ENCODE measurements around the gene KLRC1. TPM values are rescaled to one million over a fixed set of nuclear protein-coding genes. Genes with fewer than 3 reads are reported as not detected.

The KLRC1 gene
- total RNA-seq, 1 donor from 2014 or later: not detected

DNA sequence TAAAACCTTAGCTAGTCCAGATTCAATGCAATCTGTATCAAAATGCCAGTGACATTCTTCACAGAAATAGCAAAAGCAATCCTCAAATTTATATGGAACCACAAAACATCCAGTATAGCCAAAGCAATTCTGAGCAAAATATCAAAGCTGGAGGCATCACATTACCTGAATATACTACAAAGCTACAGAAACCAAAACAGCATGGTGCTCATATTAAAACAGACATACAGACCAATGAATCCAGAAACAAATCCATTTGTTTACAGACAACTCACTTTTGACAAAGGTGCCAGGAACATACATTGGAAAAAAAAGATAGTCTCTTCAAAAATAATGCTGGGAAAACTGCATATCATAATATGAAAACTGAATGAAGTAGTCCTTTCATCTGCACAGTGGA, 48.4 kb downstream of the KLRC1 start:
- H3F3A ChIP-seq (ENCODE audit: low read depth): no peaks in the 10 kb centered on the region
- H3K4me2 ChIP-seq: no peak overlapping the region
- no peaks in the 10 kb centered on the region for H3K27me3 ChIP-seq
- Mint-ChIP-seq H3K4me1 (no peaks in the 10 kb centered on the region), H3K27ac (no peak overlapping the region), H3K9me3 (no peaks in the 10 kb centered on the region), H3K27me3 (ENCODE audit: insufficient read depth, low read depth) (no peaks in the 10 kb centered on the region), H3K36me3 (no peaks in the 10 kb centered on the region), H3K4me3 (no peak overlapping the region)
- TF ChIP-seq, protein P1, sequence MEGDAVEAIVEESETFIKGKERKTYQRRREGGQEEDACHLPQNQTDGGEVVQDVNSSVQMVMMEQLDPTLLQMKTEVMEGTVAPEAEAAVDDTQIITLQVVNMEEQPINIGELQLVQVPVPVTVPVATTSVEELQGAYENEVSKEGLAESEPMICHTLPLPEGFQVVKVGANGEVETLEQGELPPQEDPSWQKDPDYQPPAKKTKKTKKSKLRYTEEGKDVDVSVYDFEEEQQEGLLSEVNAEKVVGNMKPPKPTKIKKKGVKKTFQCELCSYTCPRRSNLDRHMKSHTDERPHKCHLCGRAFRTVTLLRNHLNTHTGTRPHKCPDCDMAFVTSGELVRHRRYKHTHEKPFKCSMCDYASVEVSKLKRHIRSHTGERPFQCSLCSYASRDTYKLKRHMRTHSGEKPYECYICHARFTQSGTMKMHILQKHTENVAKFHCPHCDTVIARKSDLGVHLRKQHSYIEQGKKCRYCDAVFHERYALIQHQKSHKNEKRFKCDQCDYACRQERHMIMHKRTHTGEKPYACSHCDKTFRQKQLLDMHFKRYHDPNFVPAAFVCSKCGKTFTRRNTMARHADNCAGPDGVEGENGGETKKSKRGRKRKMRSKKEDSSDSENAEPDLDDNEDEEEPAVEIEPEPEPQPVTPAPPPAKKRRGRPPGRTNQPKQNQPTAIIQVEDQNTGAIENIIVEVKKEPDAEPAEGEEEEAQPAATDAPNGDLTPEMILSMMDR (IDR thresholded peaks at IDR 0.05): no peak
- TF ChIP-seq EZH2phosphoT487 (IDR thresholded peaks at IDR 0.05): no peak
- TF ChIP-seq EZH2 (IDR thresholded peaks at IDR 0.05): no peak
- no peak overlapping the region for H3K27ac ChIP-seq
- H3K4me1 ChIP-seq: no peaks in the 10 kb centered on the region
- no peaks in the 10 kb centered on the region for H3K9me3 ChIP-seq (ENCODE audit: low read depth)
- H3K4me3 ChIP-seq: no peak overlapping the region
- no peaks in the 10 kb centered on the region for H4K20me1 ChIP-seq (ENCODE audit: low read depth)
- no peaks in the 10 kb centered on the region for H3K79me2 ChIP-seq (ENCODE audit: low read depth)
- no peak for DNase-seq (ENCODE audit: low spot score)
- H3K36me3 ChIP-seq: no peaks in the 10 kb centered on the region
- no peak overlapping the region for H2AFZ ChIP-seq (replicated peaks)
- H3K9ac ChIP-seq: no peak overlapping the region

DNA sequence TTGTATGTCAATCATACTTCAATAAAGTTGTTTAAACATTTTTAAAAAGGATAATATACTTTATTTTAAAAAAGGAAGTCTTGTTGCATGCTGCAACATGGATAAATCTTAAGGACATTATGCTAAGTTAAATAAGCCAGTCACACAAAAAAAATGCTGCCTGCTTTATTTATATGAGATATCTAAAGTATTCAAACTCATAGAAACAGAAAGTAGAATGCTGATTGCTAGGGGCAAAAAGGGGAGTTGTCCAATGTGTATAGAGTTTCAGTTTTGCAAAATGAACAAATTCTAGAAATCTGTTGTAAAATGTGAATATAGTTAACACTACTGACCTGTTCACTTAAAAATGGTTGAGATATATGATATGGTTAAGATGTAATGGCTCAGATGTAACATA, 52.3 kb downstream of the KLRC1 start:
- Histone ChIP-seq H3F3A (ENCODE audit: low read depth) (no peaks in the 10 kb centered on the region), H3K4me1 (no peaks in the 10 kb centered on the region), H3K79me2 (ENCODE audit: low read depth) (no peaks in the 10 kb centered on the region), H3K4me3 (no peak overlapping the region), H3K36me3 (no peaks in the 10 kb centered on the region), H3K9me3 (ENCODE audit: low read depth) (no peaks in the 10 kb centered on the region), H2AFZ (replicated peaks) (no peak overlapping the region), H3K27ac (no peak overlapping the region), H3K27me3 (no peaks in the 10 kb centered on the region), H3K9ac (no peak overlapping the region), H3K4me2 (no peak overlapping the region), H4K20me1 (ENCODE audit: low read depth) (no peaks in the 10 kb centered on the region)
- TF ChIP-seq, protein P1 (IDR thresholded peaks at IDR 0.05): no peak
- TF ChIP-seq EZH2phosphoT487 (IDR thresholded peaks at IDR 0.05) (no peak), EZH2 (IDR thresholded peaks at IDR 0.05) (no peak)
- Mint-ChIP-seq H3K4me3 (no peak overlapping the region), H3K36me3 (no peaks in the 10 kb centered on the region), H3K4me1 (no peaks in the 10 kb centered on the region), H3K27me3 (ENCODE audit: insufficient read depth, low read depth) (no peaks in the 10 kb centered on the region), H3K27ac (no peak overlapping the region), H3K9me3 (no peaks in the 10 kb centered on the region)
- no peak for DNase-seq (ENCODE audit: low spot score)

DNA sequence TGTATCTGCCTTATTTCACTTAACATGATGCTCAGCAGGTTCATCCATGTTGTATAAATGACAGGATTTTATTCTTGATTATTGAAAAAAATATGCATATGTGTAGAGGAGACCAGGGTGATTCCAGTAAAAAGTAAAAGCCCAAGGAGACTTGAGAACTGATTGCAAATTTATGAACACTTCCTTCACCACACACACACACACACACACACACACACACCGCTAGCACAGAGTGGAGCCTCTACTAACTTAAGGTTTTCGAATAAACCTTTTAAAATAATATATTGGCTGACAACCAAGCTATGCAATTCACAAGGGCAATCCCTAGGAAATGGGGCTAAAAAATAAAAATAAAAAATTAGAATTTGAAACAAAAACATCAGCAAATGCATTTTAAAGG, 55.0 kb downstream of the KLRC1 start:
- H3K36me3 Mint-ChIP-seq: no peaks in the 10 kb centered on the region
- no peak overlapping the region for H3K4me3 Mint-ChIP-seq
- H3K9me3 ChIP-seq (ENCODE audit: low read depth): no peaks in the 10 kb centered on the region
- H3K4me2 ChIP-seq: no peak overlapping the region
- H3K27ac ChIP-seq: no peak overlapping the region
- H3K36me3 ChIP-seq: no peaks in the 10 kb centered on the region
- no peaks in the 10 kb centered on the region for H3K9me3 Mint-ChIP-seq
- no peak overlapping the region for H3K27ac Mint-ChIP-seq
- H4K20me1 ChIP-seq (ENCODE audit: low read depth): no peaks in the 10 kb centered on the region
- no peaks in the 10 kb centered on the region for H3K4me1 Mint-ChIP-seq
- no peaks in the 10 kb centered on the region for H3K27me3 ChIP-seq
- H3K27me3 Mint-ChIP-seq (ENCODE audit: insufficient read depth, low read depth): no peaks in the 10 kb centered on the region
- no peaks in the 10 kb centered on the region for H3K79me2 ChIP-seq (ENCODE audit: low read depth)
- DNase-seq (ENCODE audit: low spot score): no peak
- no peak overlapping the region for H3K4me3 ChIP-seq
- H3F3A ChIP-seq (ENCODE audit: low read depth): no peaks in the 10 kb centered on the region
- no peaks in the 10 kb centered on the region for H3K4me1 ChIP-seq
- TF ChIP-seq, protein P1 (IDR thresholded peaks at IDR 0.05): no peak
- TF ChIP-seq EZH2 (IDR thresholded peaks at IDR 0.05) (no peak), EZH2phosphoT487 (IDR thresholded peaks at IDR 0.05) (no peak)
- H3K9ac ChIP-seq: no peak overlapping the region
- H2AFZ ChIP-seq (replicated peaks): no peak overlapping the region

Data from neural progenitor cell (in vitro differentiated cells).